MCF 10A (cell line): ENCODE measurements around the gene FAM227B. TPM values are rescaled to one million over a fixed set of nuclear protein-coding genes. Genes with fewer than 3 reads are reported as not detected.

Experiments
- BruUV-seq: library from RNA; stranded (reverse); fragments of 400-500 nt; replicated peaks from 2 replicates; lab custom pipeline; 2021; lab: Mats Ljungman, UMichigan
- CTCF ChIA-PET: fragments of 300-600 bp; sonication (Branson Sonifier 250); formaldehyde crosslinking; extraction: SDS; loops from one replicate; lab custom pipeline; 2021; ENCODE audit warnings: antibody characterized with exemption, inconsistent platforms; lab: Yijun Ruan, JAX
- POLR2A ChIA-PET: fragments of 300-600, 350-650 bp; sonication (Branson Sonifier 250); formaldehyde crosslinking; extraction: SDS; loops from one replicate; lab custom pipeline; 2020; ENCODE audit warnings: antibody characterized with exemption, inconsistent platforms; lab: Yijun Ruan, JAX
- DNase-seq: peaks from one replicate; pipeline ENCODE4 v3.0.0-alpha.2; 2018; ENCODE audit not compliant: unreplicated experiment
- H3K27ac Mint-ChIP-seq: one replicate; pipeline ENCODE4 v1.8.0; 2022; ENCODE audit warnings: mild to moderate bottlenecking, low read depth, mixed read lengths; ENCODE audit not compliant: unreplicated experiment
- H3K27me3 Mint-ChIP-seq: one replicate; pipeline ENCODE4 v1.8.0; 2022; ENCODE audit warnings: mixed read lengths; ENCODE audit not compliant: insufficient read depth, unreplicated experiment
- H3K36me3 Mint-ChIP-seq: one replicate; pipeline ENCODE4 v1.8.0; 2022; ENCODE audit warnings: mild to moderate bottlenecking, moderate library complexity, mixed read lengths; ENCODE audit not compliant: insufficient read depth, unreplicated experiment
- H3K4me1 Mint-ChIP-seq: one replicate; pipeline ENCODE4 v1.8.0; 2022; ENCODE audit warnings: mixed read lengths; ENCODE audit not compliant: insufficient read depth, unreplicated experiment
- H3K4me3 Mint-ChIP-seq: one replicate; pipeline ENCODE4 v1.8.0; 2022; ENCODE audit warnings: mild to moderate bottlenecking, moderate library complexity, mixed read lengths; ENCODE audit not compliant: unreplicated experiment
- H3K9me3 Mint-ChIP-seq: one replicate; pipeline ENCODE4 v1.8.0; 2022; ENCODE audit warnings: mixed read lengths; ENCODE audit not compliant: unreplicated experiment
- CTCF ChIP-seq: fragments of 200-600 bp; IDR thresholded peaks from one replicate; pipeline ENCODE4 v1.8.0; 2022; ENCODE audit warnings: antibody characterized with exemption, mild to moderate bottlenecking; ENCODE audit not compliant: unreplicated experiment
- intact Hi-C: fragments of 100-400 bp; cut with micrococcal nuclease; formaldehyde crosslinking; loops from 2 replicates; pipeline ENCODE4 v1.14.1; 2022
- total RNA-seq: library from RNA; stranded (reverse); gene quantifications from 2 replicates; pipeline ENCODE4 v1.2.3, GENCODE V29; 2022

FAM227B gene
- total RNA-seq, 1 experiment from 2014 or later = 5.8 TPM

GRCh38 chr15:49464522-49464921 is 156.1 kb downstream of the FAM227B start:
- CTCF ChIA-PET = no interaction called here
- H3K9me3 Mint-ChIP-seq = no peaks in the 10 kb centered on the region
- no peak for TF ChIP-seq CTCF

GRCh38 chr15:49462232-49462844 is 158.3 kb downstream of the FAM227B start:
- ChIA-PET POLR2A (interaction anchor here (0.6 to 1.9 kb wide), 3 partner anchors 9 to 161 kb away, joined by 3 to 5 read pairs (median 4); partner anchors contain the start of genes DTWD1 and FAM227B), CTCF (interaction anchor here (0.6 to 1.2 kb wide), 3 partner anchors 91 to 589 kb away, joined by 3 read pairs; no protein-coding TSS in a partner anchor)
- Mint-ChIP-seq H3K27ac (no peak overlapping the region), H3K4me1 (peaks cover 38% of the 10 kb centered on the region), H3K36me3 (no peaks in the 10 kb centered on the region), H3K4me3 (no peak overlapping the region), H3K27me3 (no peaks in the 10 kb centered on the region), H3K9me3 (no peaks in the 10 kb centered on the region)
- intact Hi-C loops = no loop called here
- BruUV-seq = no TSS peak
- TF ChIP-seq CTCF = no peak
- DNase-seq = no peak

More at GRCh38 chr15:49464522-49464921, 156.1 kb downstream of the FAM227B start:
- intact Hi-C loops = no loop called here
- Mint-ChIP-seq H3K36me3 (no peaks in the 10 kb centered on the region), H3K4me1 (peaks cover 38% of the 10 kb centered on the region), H3K27me3 (no peaks in the 10 kb centered on the region), H3K4me3 (no peak overlapping the region), H3K27ac (no peak overlapping the region)
- POLR2A ChIA-PET = interaction anchor here (0.7 kb wide), 1 partner anchor 609 kb away, joined by 3 read pairs; no protein-coding TSS in a partner anchor
- no peak for DNase-seq
- no TSS peak for BruUV-seq

GRCh38 chr15:49460411-49460941 is 160.1 kb downstream of the FAM227B start:
- no peak for DNase-seq
- ChIA-PET CTCF (no interaction called here), POLR2A (interaction anchor here (0.7 kb wide), 2 partner anchors 188 to 534 kb away, joined by 3 read pairs; no protein-coding TSS in a partner anchor)
- intact Hi-C loops = no loop called here
- Mint-ChIP-seq H3K27ac (peak overlapping the region; percentile 30), H3K27me3 (no peaks in the 10 kb centered on the region), H3K9me3 (no peaks in the 10 kb centered on the region), H3K4me1 (peaks cover 23% of the 10 kb centered on the region), H3K36me3 (no peaks in the 10 kb centered on the region), H3K4me3 (no peak overlapping the region)
- no TSS peak for BruUV-seq
- TF ChIP-seq CTCF = no peak

- H3K27me3 Mint-ChIP-seq = no peaks in the 10 kb centered on the region
- no peaks in the 10 kb centered on the region for H3K36me3 Mint-ChIP-seq
- ChIA-PET POLR2A (no interaction called here), CTCF (no interaction called here)
- DNase-seq = no peak
- no peak overlapping the region for H3K4me3 Mint-ChIP-seq
- no peak for TF ChIP-seq CTCF
- H3K4me1 Mint-ChIP-seq = peaks cover 23% of the 10 kb centered on the region
- BruUV-seq = no TSS peak
- H3K9me3 Mint-ChIP-seq = no peaks in the 10 kb centered on the region
- H3K27ac Mint-ChIP-seq = no peak overlapping the region
- intact Hi-C loops = no loop called here
Observed at GRCh38 chr15:49458145-49458544, 162.5 kb downstream of the FAM227B start.
